H9 (cell line): ENCODE data around the gene NTPCR. TPM values are rescaled to one million over a fixed set of nuclear protein-coding genes. Genes with fewer than 3 reads are reported as not detected.

Experiments used
- DNase-seq: peaks from one replicate; pipeline ENCODE4 v3.0.0-alpha.2; 2017
- H2AFZ ChIP-seq: one replicate; pipeline ENCODE4 v1.6.1; 2013; ENCODE audit warnings: mild to moderate bottlenecking, low read length, control low read depth, moderate library complexity
- H2AK5ac ChIP-seq: 2 replicates; pipeline ENCODE4 v1.6.1; 2013; ENCODE audit warnings: low read length, control low read depth, mixed read lengths; ENCODE audit not compliant: insufficient read length
- H2BK120ac ChIP-seq: one replicate; pipeline ENCODE4 v1.6.1; 2013; ENCODE audit warnings: low read depth, mild to moderate bottlenecking, low read length, control low read depth, inconsistent platforms; ENCODE audit not compliant: poor library complexity, severe bottlenecking
- H2BK12ac ChIP-seq: 2 replicates; pipeline ENCODE4 v1.6.1; 2013; ENCODE audit warnings: low read length, control low read depth, mixed read lengths, low read depth; ENCODE audit not compliant: insufficient read length
- H2BK15ac ChIP-seq: 2 replicates; pipeline ENCODE4 v1.6.1; 2013; ENCODE audit warnings: low read depth, low read length, control low read depth
- H2BK20ac ChIP-seq: one replicate; pipeline ENCODE4 v1.6.1; 2013; ENCODE audit warnings: low read depth, mild to moderate bottlenecking, low read length, control low read depth, inconsistent platforms; ENCODE audit not compliant: poor library complexity, severe bottlenecking
- H2BK5ac ChIP-seq: 2 replicates; pipeline ENCODE4 v1.6.1; 2013; ENCODE audit warnings: low read length, control low read depth, mixed read lengths; ENCODE audit not compliant: insufficient read length
- H3K14ac ChIP-seq: 2 replicates; pipeline ENCODE4 v1.6.1; 2013; ENCODE audit warnings: low read length, control low read depth; ENCODE audit not compliant: insufficient read depth
- H3K18ac ChIP-seq: 2 replicates; pipeline ENCODE4 v1.6.1; 2013; ENCODE audit warnings: low read depth, mild to moderate bottlenecking, mixed read lengths, low read length, control low read depth; ENCODE audit not compliant: insufficient read length
- H3K23ac ChIP-seq: 2 replicates; pipeline ENCODE4 v1.6.1; 2013; ENCODE audit warnings: low read length, control low read depth, mixed read lengths, low read depth; ENCODE audit not compliant: insufficient read length
- H3K23me2 ChIP-seq: 2 replicates; pipeline ENCODE4 v1.6.1; 2013; ENCODE audit warnings: low read depth, mild to moderate bottlenecking, mixed read lengths, low read length, control low read depth; ENCODE audit not compliant: insufficient read length, poor library complexity, severe bottlenecking
- H3K27ac ChIP-seq: 2 replicates; pipeline ENCODE4 v1.5.1; 2013; ENCODE audit warnings: low read length, control low read depth, mixed read lengths, low read depth; ENCODE audit not compliant: insufficient read length
- H3K27me3 ChIP-seq: 2 replicates; pipeline ENCODE4 v1.6.1; 2013; ENCODE audit warnings: low read length, control low read depth, inconsistent platforms; ENCODE audit not compliant: insufficient read depth
- H3K4ac ChIP-seq: 2 replicates; pipeline ENCODE4 v1.6.1; 2013; ENCODE audit warnings: low read depth, mild to moderate bottlenecking, control low read depth, inconsistent platforms, low read length, moderate library complexity
- H3K4me1 ChIP-seq: 2 replicates; pipeline ENCODE4 v1.6.1; 2013; ENCODE audit warnings: low read length, control low read depth, inconsistent platforms; ENCODE audit not compliant: insufficient read depth
- H3K4me2 ChIP-seq: 2 replicates; pipeline ENCODE4 v1.6.1; 2013; ENCODE audit warnings: low read length, control low read depth, mixed read lengths; ENCODE audit not compliant: insufficient read length, insufficient read depth
- H3K56ac ChIP-seq: 2 replicates; pipeline ENCODE4 v1.6.1; 2013; ENCODE audit warnings: low read depth, mild to moderate bottlenecking, mixed read lengths, low read length, control low read depth; ENCODE audit not compliant: insufficient read length
- H3K79me1 ChIP-seq: 2 replicates; pipeline ENCODE4 v1.6.1; 2013; ENCODE audit warnings: low read depth, mild to moderate bottlenecking, moderate library complexity, low read length, control low read depth, inconsistent platforms; ENCODE audit not compliant: insufficient read depth, poor library complexity, severe bottlenecking
- H3K79me2 ChIP-seq: 2 replicates; pipeline ENCODE4 v1.6.1; 2013; ENCODE audit warnings: low read length, control low read depth, inconsistent platforms; ENCODE audit not compliant: insufficient read depth
- H3K9ac ChIP-seq: 2 replicates; pipeline ENCODE4 v1.6.1; 2013; ENCODE audit warnings: low read length, control low read depth, mixed read lengths; ENCODE audit not compliant: insufficient read length; ENCODE audit errors: extremely low read depth
- H3K9me3 ChIP-seq: one replicate; pipeline ENCODE4 v1.6.1; 2013; ENCODE audit warnings: low read depth, low read length, inconsistent platforms; ENCODE audit not compliant: control insufficient read depth
- H3T11ph ChIP-seq: one replicate; pipeline ENCODE4 v1.6.1; 2013; ENCODE audit warnings: mild to moderate bottlenecking, low read length, control low read depth, inconsistent platforms
- H4K20me1 ChIP-seq: one replicate; pipeline ENCODE4 v1.6.1; 2013; ENCODE audit not compliant: control insufficient read depth, insufficient read length, insufficient read depth
- H4K5ac ChIP-seq: 2 replicates; pipeline ENCODE4 v1.6.1; 2013; ENCODE audit warnings: low read depth, mild to moderate bottlenecking, mixed read lengths, low read length, control low read depth; ENCODE audit not compliant: insufficient read length
- H4K8ac ChIP-seq: replicated peaks from 2 replicates; pipeline ENCODE4 v1.6.1; 2013; ENCODE audit warnings: low read length, control low read depth, mixed read lengths, low read depth; ENCODE audit not compliant: insufficient read length
- H4K91ac ChIP-seq: 2 replicates; pipeline ENCODE4 v1.6.1; 2013; ENCODE audit warnings: low read depth, mild to moderate bottlenecking, moderate library complexity, mixed read lengths, low read length, control low read depth; ENCODE audit not compliant: insufficient read length
- H3K27ac Mint-ChIP-seq, 3 experiments: 2 replicates in 2 of 3; 3 replicates in 1 of 3; pipeline ENCODE4 v1.8.0; 2020 to 2021; ENCODE audit warnings: mixed read lengths in 3 of 3, mild to moderate bottlenecking in 1 of 3, moderate library complexity in 1 of 3
- H3K27me3 Mint-ChIP-seq: 2 replicates; pipeline ENCODE4 v1.8.0; 2021; ENCODE audit warnings: low read depth, mild to moderate bottlenecking, moderate library complexity, mixed read lengths
- H3K36me3 Mint-ChIP-seq, 3 experiments: 2 replicates in 2 of 3; 3 replicates in 1 of 3; pipeline ENCODE4 v1.8.0; 2020 to 2021; ENCODE audit warnings: low read depth in 3 of 3, mixed read lengths in 3 of 3; ENCODE audit not compliant: insufficient read depth in 1 of 3
- H3K4me1 Mint-ChIP-seq, 2 experiments: 2 replicates each; pipeline ENCODE4 v1.8.0; 2020; ENCODE audit warnings: mixed read lengths in 2 of 2
- H3K4me3 Mint-ChIP-seq, 2 experiments: 2 replicates in 1 of 2; 3 replicates in 1 of 2; pipeline ENCODE4 v1.8.0; 2020 to 2021; ENCODE audit warnings: mild to moderate bottlenecking in 2 of 2, mixed read lengths in 2 of 2, moderate library complexity in 1 of 2
- H3K9me3 Mint-ChIP-seq, 2 experiments: 2 replicates in 1 of 2; 3 replicates in 1 of 2; pipeline ENCODE4 v1.8.0; 2020; ENCODE audit warnings: mild to moderate bottlenecking in 2 of 2, mixed read lengths in 2 of 2, moderate library complexity in 1 of 2
- CTCF ChIP-seq: fragments of 200-600 bp; sonication (generic); conservative IDR thresholded peaks from 3 replicates; pipeline ENCODE4 v1.8.0; 2021; ENCODE audit warnings: antibody characterized with exemption, mild to moderate bottlenecking
- WGBS: extraction: QIAGEN DNeasy Blood & Tissue Kit; methylation state at CpG from one replicate; pipeline ENCODE4 v1.1.7; 2013; ENCODE audit warnings: missing lambda C conversion rate, low lambda C conversion rate, mixed read lengths; ENCODE audit not compliant: insufficient read length; ENCODE audit errors: extremely low coverage; 5-methylcytosine and 5-hydroxymethylcytosine counted together
- total RNA-seq: library from RNA; stranded (reverse); gene quantifications from 2 replicates; pipeline ENCODE4 v1.2.1, GENCODE V29; 2021

Gene NTPCR
- total RNA-seq, 1 experiment from 2014 or later, result 87.4 TPM

GRCh38 chr1:233022246-233022645 lies 71.8 kb downstream of the NTPCR start:
- H3K4me1 Mint-ChIP-seq, result peaks cover 27 to 34% of the 10 kb centered on the region in 2 experiments
- H3K27ac Mint-ChIP-seq, result peak overlapping the region in 2 of 3 experiments; percentile 52 to 83; a peak in 4 of 7 replicates
- no peak overlapping the region for H3K4ac ChIP-seq
- no peak overlapping the region for H3K18ac ChIP-seq
- H3K23me2 ChIP-seq, result no peaks in the 10 kb centered on the region
- H3K9me3 ChIP-seq, result no peaks in the 10 kb centered on the region
- H3K79me1 ChIP-seq, result no peaks in the 10 kb centered on the region
- H2BK12ac ChIP-seq, result no peak overlapping the region
- H3K23ac ChIP-seq, result no peak overlapping the region
- H3K4me3 Mint-ChIP-seq, result no peak overlapping the region
- H2BK5ac ChIP-seq, result no peak overlapping the region
- H3K4me1 ChIP-seq, result no peaks in the 10 kb centered on the region
- H4K20me1 ChIP-seq, result no peaks in the 10 kb centered on the region
- no peak overlapping the region for H4K5ac ChIP-seq
- H3K79me2 ChIP-seq, result no peaks in the 10 kb centered on the region
- no peak overlapping the region for H3K4me2 ChIP-seq
- H3K14ac ChIP-seq, result no peak overlapping the region
- H3K36me3 Mint-ChIP-seq, result peaks cover 12 to 19% (median 17%) of the 10 kb centered on the region in 3 experiments
- no peak overlapping the region for H2BK20ac ChIP-seq
- H3T11ph ChIP-seq, result no peak overlapping the region
- H3K27ac ChIP-seq, result no peak overlapping the region
- H4K91ac ChIP-seq, result no peak overlapping the region
- no peak overlapping the region for H2BK120ac ChIP-seq
- no peak for TF ChIP-seq CTCF
- no peak overlapping the region for H3K9ac ChIP-seq
- no peak overlapping the region for H2AFZ ChIP-seq
- no peak overlapping the region for H2AK5ac ChIP-seq
- no peak overlapping the region for H4K8ac ChIP-seq
- no peaks in the 10 kb centered on the region for H3K27me3 Mint-ChIP-seq
- no peaks in the 10 kb centered on the region for H3K9me3 Mint-ChIP-seq
- H3K27me3 ChIP-seq, result no peaks in the 10 kb centered on the region
- no CpG with 5 or more reads among the region's 2 CpGs for WGBS
- DNase-seq, result no peak
- no peak overlapping the region for H2BK15ac ChIP-seq
- no peak overlapping the region for H3K56ac ChIP-seq
